Measurements from ENCODE around the gene PRICKLE4. TPM values are rescaled to one million over a fixed set of nuclear protein-coding genes. Genes with fewer than 3 reads are reported as not detected.

The PRICKLE4 gene
- total RNA-seq, 1 donor from 2014 or later: 0.41 TPM

DNA sequence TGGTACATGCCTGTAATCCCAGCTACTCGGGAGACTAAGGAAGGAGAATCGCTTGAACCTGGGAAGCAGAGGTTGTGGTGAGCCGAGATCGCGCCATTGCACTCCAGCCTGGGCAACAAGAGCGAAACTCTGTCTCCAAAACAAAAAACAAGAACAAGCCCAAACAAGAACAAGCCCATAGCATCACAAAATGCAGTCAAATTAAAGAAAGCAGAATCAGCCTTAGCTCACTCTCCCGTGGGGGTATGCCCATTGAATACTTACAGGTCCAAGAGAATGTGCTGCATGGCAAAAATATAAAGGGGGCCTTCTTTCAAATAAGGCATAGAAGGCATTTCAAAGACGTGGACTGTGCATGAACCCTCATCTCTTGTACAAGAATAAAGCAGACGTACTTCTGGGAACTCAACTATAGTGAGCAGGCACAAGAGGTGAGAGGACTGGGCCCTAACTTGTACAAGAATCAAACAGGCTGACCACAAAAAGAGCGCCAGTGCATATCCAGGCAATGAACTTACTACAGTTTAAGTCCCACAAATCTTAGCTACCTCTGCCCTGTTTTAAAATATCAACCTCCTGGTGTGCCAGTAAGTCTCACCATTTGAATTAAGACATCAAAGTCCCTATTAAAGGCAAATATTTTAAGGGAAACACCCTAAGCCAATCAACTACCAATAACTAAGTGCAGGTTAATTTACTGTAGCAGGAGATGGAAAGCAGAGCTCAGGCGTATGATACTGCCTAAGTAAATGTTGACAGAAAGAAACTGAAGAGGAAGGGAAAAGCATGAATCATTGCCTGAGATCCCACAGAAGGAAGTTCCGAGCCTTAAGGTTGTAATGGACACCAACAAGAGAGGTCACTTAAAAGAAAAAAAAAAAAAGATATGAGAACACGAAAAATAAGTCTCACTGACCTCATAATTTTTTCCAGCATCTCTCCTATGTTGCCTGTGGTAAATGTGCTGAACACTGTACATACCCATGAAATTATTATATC, 44.3 kb downstream of the PRICKLE4 start:
- FAIRE-seq: no peak
- DNase-seq (ENCODE audit: low spot score in 2 of 2): no peak

GRCh38 chr6:41826343-41827022, 45.9 kb downstream of the PRICKLE4 start:
- no peak for FAIRE-seq
- DNase-seq (ENCODE audit: low spot score in 2 of 2): no peak

- no peak for DNase-seq (ENCODE audit: low spot score in 2 of 2)
- FAIRE-seq: no peak
These were observed 51.7 kb downstream of the PRICKLE4 start for GRCh38 chr6:41832263-41832662.

GRCh38 chr6:41836022-41836659, 55.6 kb downstream of the PRICKLE4 start:
- no peak for FAIRE-seq
- DNase-seq (ENCODE audit: low spot score in 2 of 2): no peak

GRCh38 chr6:41836660-41837052, 56.1 kb downstream of the PRICKLE4 start:
- FAIRE-seq (no peak), DNase-seq (ENCODE audit: low spot score in 2 of 2) (no peak)

Small RNA genes within 50 kb of the gene (small RNA-seq; reads per million reads assigned to genes)
- gene AL365205.2 (not detected), gene AL365205.3 (not detected), gene RF00393 (not detected)

Other genes starting within 250 kb of the PRICKLE4 start
- gene FOXP4, start 234.4 kb upstream of the PRICKLE4 start, total RNA-seq: 0.82 TPM
- gene MDFI, start 142.3 kb upstream of the PRICKLE4 start, total RNA-seq: 11.4 TPM
- 1.6 TPM for gene TFEB, start 45.2 kb upstream of the PRICKLE4 start, total RNA-seq
- under 0.01 TPM for gene PGC, start 33.4 kb upstream of the PRICKLE4 start, total RNA-seq
- gene FRS3, start 882 bp upstream of the PRICKLE4 start, total RNA-seq: 9.4 TPM
- 35.9 TPM for gene TOMM6, start 6.9 kb downstream of the PRICKLE4 start, total RNA-seq
- 10.6 TPM for gene USP49, start 114.6 kb downstream of the PRICKLE4 start, total RNA-seq
- 16.7 TPM for gene MED20, start 140.4 kb downstream of the PRICKLE4 start, total RNA-seq
- 14.7 TPM for gene BYSL, start 140.7 kb downstream of the PRICKLE4 start, total RNA-seq
- gene CCND3, start 161.0 kb downstream of the PRICKLE4 start, total RNA-seq: 12.6 TPM

Measured in frontal cortex (tissue), 4 donors.